Nephron progenitor cell (in vitro differentiated cells): Measurements from ENCODE around the gene RNF180.

Source experiments
- DNase-seq: peaks from one replicate; pipeline ENCODE4 v3.0.0; 2021
- H3K27ac Mint-ChIP-seq: 2 replicates; pipeline ENCODE4 v1.8.0; 2021; ENCODE audit warnings: mild to moderate bottlenecking, moderate library complexity, mixed read lengths
- H3K27me3 Mint-ChIP-seq: 2 replicates; pipeline ENCODE4 v1.8.0; 2021; ENCODE audit warnings: mild to moderate bottlenecking, low read depth, mixed read lengths; ENCODE audit not compliant: poor library complexity
- H3K36me3 Mint-ChIP-seq: 2 replicates; pipeline ENCODE4 v1.8.0; 2021; ENCODE audit warnings: low read depth, mixed read lengths
- H3K4me1 Mint-ChIP-seq: 2 replicates; pipeline ENCODE4 v1.8.0; 2021; ENCODE audit warnings: mixed read lengths
- H3K4me3 Mint-ChIP-seq: 2 replicates; pipeline ENCODE4 v1.8.0; 2021; ENCODE audit warnings: mild to moderate bottlenecking, moderate library complexity, mixed read lengths
- H3K9me3 Mint-ChIP-seq: 2 replicates; pipeline ENCODE4 v1.8.0; 2021; ENCODE audit warnings: mild to moderate bottlenecking, moderate library complexity, mixed read lengths
- CTCF ChIP-seq: fragments of 200-600 bp; sonication (generic); IDR thresholded peaks from 2 replicates; pipeline ENCODE4 v1.5.0; 2021; ENCODE audit warnings: antibody characterized with exemption

Gene RNF180

GRCh38 chr5:64145216-64145895, 20.3 kb upstream of the RNF180 start:
- Mint-ChIP-seq H3K36me3 (no peaks in the 10 kb centered on the region), H3K27me3 (no peaks in the 10 kb centered on the region), H3K4me1 (no peaks in the 10 kb centered on the region), H3K9me3 (no peaks in the 10 kb centered on the region), H3K27ac (no peak overlapping the region), H3K4me3 (no peak overlapping the region)
- no peak for DNase-seq
- no peak for TF ChIP-seq CTCF

- Mint-ChIP-seq H3K36me3 (no peaks in the 10 kb centered on the region), H3K27me3 (no peaks in the 10 kb centered on the region), H3K9me3 (no peaks in the 10 kb centered on the region), H3K4me3 (no peak overlapping the region), H3K27ac (no peak overlapping the region), H3K4me1 (no peaks in the 10 kb centered on the region)
- no peak for DNase-seq
- TF ChIP-seq CTCF = no peak
These were observed 18.3 kb upstream of the RNF180 start for GRCh38 chr5:64147379-64147778.

- Mint-ChIP-seq H3K4me1 (no peaks in the 10 kb centered on the region), H3K9me3 (no peaks in the 10 kb centered on the region), H3K36me3 (no peaks in the 10 kb centered on the region), H3K27me3 (peaks cover 3% of the 10 kb centered on the region), H3K27ac (no peak overlapping the region), H3K4me3 (no peak overlapping the region)
- DNase-seq = peak; percentile 69
- peak; percentile 84 for TF ChIP-seq CTCF
These were observed 17.7 kb upstream of the RNF180 start for GRCh38 chr5:64147849-64148441.

- no peak overlapping the region for H3K4me3 Mint-ChIP-seq
- no peaks in the 10 kb centered on the region for H3K36me3 Mint-ChIP-seq
- no peak for TF ChIP-seq CTCF
- peaks cover 4% of the 10 kb centered on the region for H3K4me1 Mint-ChIP-seq
- no peak for DNase-seq
- peaks cover 7% of the 10 kb centered on the region for H3K9me3 Mint-ChIP-seq
- H3K27me3 Mint-ChIP-seq = peaks cover 3% of the 10 kb centered on the region
- H3K27ac Mint-ChIP-seq = no peak overlapping the region
These were observed 16.4 kb upstream of the RNF180 start for GRCh38 chr5:64149268-64149667.

GRCh38 chr5:64149857-64150521, 15.7 kb upstream of the RNF180 start:
- peaks cover 7% of the 10 kb centered on the region for H3K9me3 Mint-ChIP-seq
- no peak overlapping the region for H3K27ac Mint-ChIP-seq
- H3K4me3 Mint-ChIP-seq = no peak overlapping the region
- H3K27me3 Mint-ChIP-seq = peaks cover 3% of the 10 kb centered on the region
- H3K4me1 Mint-ChIP-seq = peaks cover 9% of the 10 kb centered on the region
- TF ChIP-seq CTCF = no peak
- DNase-seq = no peak
- H3K36me3 Mint-ChIP-seq = no peaks in the 10 kb centered on the region
